Smooth muscle cell (in vitro differentiated cells): Measurements from ENCODE around the gene SSTR5. TPM values are rescaled to one million over a fixed set of nuclear protein-coding genes. Genes with fewer than 3 reads are reported as not detected.

Experiments used
- DNase-seq: peaks from one replicate; lab custom pipeline; 2025; ENCODE audit not compliant: unreplicated experiment; lab: John Stamatoyannopoulos, UW
- H2AFZ ChIP-seq: fragments of 200-600 bp; sonication (generic); 2 replicates; pipeline ENCODE4 v1.6.0; 2016; ENCODE audit warnings: antibody characterized with exemption, low read depth, mild to moderate bottlenecking
- H3F3A ChIP-seq: fragments of 200-600 bp; sonication (generic); 2 replicates; pipeline ENCODE4 v1.6.0; 2017; ENCODE audit warnings: antibody characterized with exemption, low read depth
- H3K27ac ChIP-seq: fragments of 200-600 bp; sonication (generic); 2 replicates; pipeline ENCODE4 v1.5.1; 2016; ENCODE audit warnings: low read depth, mild to moderate bottlenecking
- H3K27me3 ChIP-seq: fragments of 200-600 bp; sonication (generic); 2 replicates; pipeline ENCODE4 v1.6.1; 2016; ENCODE audit warnings: low read depth, mild to moderate bottlenecking
- H3K36me3 ChIP-seq: fragments of 200-600 bp; sonication (generic); 2 replicates; pipeline ENCODE4 v1.5.1; 2016; ENCODE audit warnings: low read depth
- H3K4me1 ChIP-seq: fragments of 200-600 bp; sonication (generic); 2 replicates; pipeline ENCODE4 v1.5.1; 2016; ENCODE audit warnings: low read depth
- H3K4me2 ChIP-seq: fragments of 200-600 bp; sonication (generic); 2 replicates; pipeline ENCODE4 v1.6.0; 2016; ENCODE audit warnings: mild to moderate bottlenecking
- H3K4me3 ChIP-seq: fragments of 200-600 bp; sonication (generic); 2 replicates; pipeline ENCODE4 v1.5.1; 2016; ENCODE audit warnings: mild to moderate bottlenecking
- H3K79me2 ChIP-seq: fragments of 200-600 bp; sonication (generic); 2 replicates; pipeline ENCODE4 v1.6.0; 2016; ENCODE audit warnings: low read depth, mild to moderate bottlenecking
- H3K9ac ChIP-seq: fragments of 200-600 bp; sonication (generic); 2 replicates; pipeline ENCODE4 v1.6.0; 2016; ENCODE audit warnings: low read depth
- H3K9me3 ChIP-seq: fragments of 200-600 bp; sonication (generic); replicated peaks from 2 replicates; pipeline ENCODE4 v1.5.1; 2016; ENCODE audit warnings: low read depth
- H4K20me1 ChIP-seq: fragments of 200-600 bp; sonication (generic); 2 replicates; pipeline ENCODE4 v1.6.0; 2016; ENCODE audit warnings: low read depth
- WGBS: methylation state at CpG from one replicate; pipeline ENCODE4 v1.1.7; 2016; ENCODE audit warnings: low lambda C conversion rate; 5-methylcytosine and 5-hydroxymethylcytosine counted together
- polyA plus RNA-seq: library from polyadenylated mRNA; unstranded; fragments of >200 nt; fragmentation: Nextera tagmentation; extraction: Ambion mirVana; gene quantifications from 2 replicates; pipeline ENCODE4 v1.2.1, GENCODE V29; 2016
- total RNA-seq: library from RNA; depleted of rRNA; stranded (reverse); fragments of >200 nt; gene quantifications from 2 replicates; pipeline ENCODE4 v1.2.3, GENCODE V29; 2014
- TF ChIP-seq, protein P1 (sequence below): fragments of 200-600 bp; sonication (generic); IDR thresholded peaks from 2 replicates; pipeline ENCODE4 v1.5.1; 2017; ENCODE audit warnings: borderline replicate concordance, mild to moderate bottlenecking, antibody characterized with exemption; ENCODE audit not compliant: insufficient read depth, poor library complexity, severe bottlenecking

SSTR5 gene
- total and polyA plus RNA-seq, 2 experiments from 2014 or later, result not detected

GRCh38 chr16:1063728-1064127 lies 8.8 kb upstream of the SSTR5 start:
- Histone ChIP-seq H3K9ac (no peak overlapping the region), H3K36me3 (no peaks in the 10 kb centered on the region), H3K27me3 (no peaks in the 10 kb centered on the region), H3K9me3 (no peaks in the 10 kb centered on the region), H3K27ac (no peak overlapping the region), H3K4me1 (no peaks in the 10 kb centered on the region), H3K79me2 (no peaks in the 10 kb centered on the region), H2AFZ (no peak overlapping the region), H3K4me3 (no peak overlapping the region), H4K20me1 (no peaks in the 10 kb centered on the region), H3K4me2 (no peak overlapping the region), H3F3A (no peaks in the 10 kb centered on the region)
- WGBS, result 86% methylated on average over 21 of the region's 21 CpGs
- TF ChIP-seq, protein P1, sequence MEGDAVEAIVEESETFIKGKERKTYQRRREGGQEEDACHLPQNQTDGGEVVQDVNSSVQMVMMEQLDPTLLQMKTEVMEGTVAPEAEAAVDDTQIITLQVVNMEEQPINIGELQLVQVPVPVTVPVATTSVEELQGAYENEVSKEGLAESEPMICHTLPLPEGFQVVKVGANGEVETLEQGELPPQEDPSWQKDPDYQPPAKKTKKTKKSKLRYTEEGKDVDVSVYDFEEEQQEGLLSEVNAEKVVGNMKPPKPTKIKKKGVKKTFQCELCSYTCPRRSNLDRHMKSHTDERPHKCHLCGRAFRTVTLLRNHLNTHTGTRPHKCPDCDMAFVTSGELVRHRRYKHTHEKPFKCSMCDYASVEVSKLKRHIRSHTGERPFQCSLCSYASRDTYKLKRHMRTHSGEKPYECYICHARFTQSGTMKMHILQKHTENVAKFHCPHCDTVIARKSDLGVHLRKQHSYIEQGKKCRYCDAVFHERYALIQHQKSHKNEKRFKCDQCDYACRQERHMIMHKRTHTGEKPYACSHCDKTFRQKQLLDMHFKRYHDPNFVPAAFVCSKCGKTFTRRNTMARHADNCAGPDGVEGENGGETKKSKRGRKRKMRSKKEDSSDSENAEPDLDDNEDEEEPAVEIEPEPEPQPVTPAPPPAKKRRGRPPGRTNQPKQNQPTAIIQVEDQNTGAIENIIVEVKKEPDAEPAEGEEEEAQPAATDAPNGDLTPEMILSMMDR, result no peak
- no peak for DNase-seq

- no peak overlapping the region for H3K4me2 ChIP-seq
- H3K9ac ChIP-seq, result no peak overlapping the region
- H3K4me3 ChIP-seq, result no peak overlapping the region
- no peaks in the 10 kb centered on the region for H4K20me1 ChIP-seq
- H3K9me3 ChIP-seq, result no peaks in the 10 kb centered on the region
- H3K36me3 ChIP-seq, result no peaks in the 10 kb centered on the region
- no peak overlapping the region for H3K27ac ChIP-seq
- H3F3A ChIP-seq, result no peaks in the 10 kb centered on the region
- 92% methylated on average over 25 of the region's 55 CpGs for WGBS
- H2AFZ ChIP-seq, result no peak overlapping the region
- DNase-seq, result no peak
- TF ChIP-seq, protein P1, result no peak
- H3K4me1 ChIP-seq, result no peaks in the 10 kb centered on the region
- no peaks in the 10 kb centered on the region for H3K79me2 ChIP-seq
- H3K27me3 ChIP-seq, result no peaks in the 10 kb centered on the region
These were observed 6.9 kb upstream of the SSTR5 start for GRCh38 chr16:1065469-1066128.

GRCh38 chr16:1066584-1067172 lies 5.9 kb upstream of the SSTR5 start:
- H3K27ac ChIP-seq, result no peak overlapping the region
- H4K20me1 ChIP-seq, result no peaks in the 10 kb centered on the region
- H3K9me3 ChIP-seq, result no peaks in the 10 kb centered on the region
- H3K4me1 ChIP-seq, result no peaks in the 10 kb centered on the region
- no peak for DNase-seq
- H3K36me3 ChIP-seq, result no peaks in the 10 kb centered on the region
- H3K79me2 ChIP-seq, result no peaks in the 10 kb centered on the region
- 90% methylated on average over 24 of the region's 24 CpGs for WGBS
- no peaks in the 10 kb centered on the region for H3F3A ChIP-seq
- no peak overlapping the region for H3K4me3 ChIP-seq
- H3K4me2 ChIP-seq, result no peak overlapping the region
- TF ChIP-seq, protein P1, result no peak
- peaks cover 8% of the 10 kb centered on the region for H3K27me3 ChIP-seq
- H2AFZ ChIP-seq, result no peak overlapping the region
- H3K9ac ChIP-seq, result no peak overlapping the region

DNA sequence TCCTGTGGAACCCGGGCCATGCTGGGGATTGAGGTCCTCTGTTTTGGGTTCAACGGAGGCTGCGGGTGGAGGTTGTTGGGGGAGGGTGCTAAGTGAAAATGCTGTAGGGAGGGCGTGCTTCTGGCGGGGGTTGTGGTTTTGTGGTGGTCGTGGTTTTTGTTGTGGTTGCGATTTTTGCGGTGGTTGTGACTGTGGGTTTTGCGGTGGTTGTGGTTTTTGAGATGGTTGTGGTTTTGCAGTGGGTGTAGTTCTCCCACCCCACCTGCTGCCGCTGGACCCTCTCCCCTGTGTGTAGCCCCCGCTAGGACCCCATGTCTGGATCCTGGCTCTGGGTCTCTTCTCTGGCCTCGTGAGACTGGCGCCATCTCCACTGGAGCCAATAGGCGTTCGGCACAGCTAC lies 4.9 kb upstream of the SSTR5 start:
- Histone ChIP-seq H3K9me3 (no peaks in the 10 kb centered on the region), H4K20me1 (no peaks in the 10 kb centered on the region), H3K4me1 (no peaks in the 10 kb centered on the region), H3K27me3 (peaks cover 17% of the 10 kb centered on the region), H3K9ac (no peak overlapping the region), H3K27ac (no peak overlapping the region), H3F3A (no peaks in the 10 kb centered on the region), H3K36me3 (no peaks in the 10 kb centered on the region), H2AFZ (no peak overlapping the region), H3K4me3 (no peak overlapping the region), H3K4me2 (no peak overlapping the region), H3K79me2 (no peaks in the 10 kb centered on the region)
- TF ChIP-seq, protein P1, result no peak
- WGBS, result 70% methylated on average over 10 of the region's 15 CpGs
- no peak for DNase-seq
